SK-N-SH treated with all-trans-retinoic acid at 6 μM for 48 hours (cell line): ENCODE data around the gene NAPSA.

Experiments
- ATAC-seq: fragments of 200-7000 bp; cut with Tn5 transposase; 3 replicates; pipeline ENCODE4 v1.9.1; 2020; ENCODE audit warnings: mild to moderate bottlenecking, moderate library complexity
- ARNTL ChIP-seq: fragments of 450-650 bp; formaldehyde crosslinking; IDR thresholded peaks from 2 replicates; pipeline ENCODE4 v1.5.0; 2020; ENCODE audit warnings: low read depth, mild to moderate bottlenecking, moderate library complexity, borderline replicate concordance
- BACH2 ChIP-seq: fragments of 250-450 bp; sonication (Bioruptor Pico); IDR thresholded peaks from 2 replicates; pipeline ENCODE4 v1.9.0; 2021; ENCODE audit warnings: mild to moderate bottlenecking, borderline replicate concordance
- CREB5 ChIP-seq: fragments of 250-450 bp; sonication (Bioruptor Pico); IDR thresholded peaks from 2 replicates; pipeline ENCODE4 v1.5.1; 2020; ENCODE audit warnings: low read depth, mild to moderate bottlenecking, moderate library complexity
- CSDC2 ChIP-seq: fragments of 250-450 bp; sonication (Bioruptor Pico); IDR thresholded peaks from 2 replicates; pipeline ENCODE4 v1.5.0; 2020; ENCODE audit warnings: mild to moderate bottlenecking, moderate library complexity
- ESRRG ChIP-seq: fragments of 250-450 bp; sonication (Bioruptor Pico); IDR thresholded peaks from 2 replicates; pipeline ENCODE4 v1.6.1; 2021; ENCODE audit warnings: mild to moderate bottlenecking
- GLIS3 ChIP-seq: fragments of 250-450 bp; sonication (Bioruptor Pico); IDR thresholded peaks from 2 replicates; pipeline ENCODE4 v1.5.0; 2020; ENCODE audit warnings: mild to moderate bottlenecking, moderate library complexity
- ISL1 ChIP-seq: fragments of 250-450 bp; sonication (Bioruptor Pico); IDR thresholded peaks from 2 replicates; pipeline ENCODE4 v2.1.2; 2022; ENCODE audit warnings: mild to moderate bottlenecking, moderate library complexity
- OSR1 ChIP-seq: fragments of 250-450 bp; sonication (Bioruptor Pico); IDR thresholded peaks from 2 replicates; pipeline ENCODE4 v1.8.0; 2022; ENCODE audit warnings: moderate library complexity, mild to moderate bottlenecking, inconsistent platforms
- POU6F1 ChIP-seq: fragments of 250-450 bp; sonication (Bioruptor Pico); IDR thresholded peaks from 2 replicates; pipeline ENCODE4 v1.8.0; 2021; ENCODE audit warnings: low read depth, mild to moderate bottlenecking, moderate library complexity, borderline replicate concordance
- PPARA ChIP-seq: fragments of 250-450 bp; sonication (Bioruptor Pico); IDR thresholded peaks from 2 replicates; pipeline ENCODE4 v1.5.0; 2020; ENCODE audit warnings: mild to moderate bottlenecking, borderline replicate concordance
- RARB ChIP-seq: fragments of 250-450 bp; sonication (Bioruptor Pico); IDR thresholded peaks from 2 replicates; pipeline ENCODE4 v1.8.0; 2021; ENCODE audit warnings: mild to moderate bottlenecking, moderate library complexity
- SNAI2 ChIP-seq: fragments of 250-450 bp; sonication (Bioruptor Pico); IDR thresholded peaks from 2 replicates; pipeline ENCODE4 v1.5.0; 2020; ENCODE audit warnings: mild to moderate bottlenecking, moderate library complexity
- TCF4 ChIP-seq: fragments of 250-450 bp; sonication (Bioruptor Pico); IDR thresholded peaks from 2 replicates; pipeline ENCODE4 v1.8.0; 2021; ENCODE audit warnings: mild to moderate bottlenecking, moderate library complexity, borderline replicate concordance
- TOX ChIP-seq: fragments of 250-450 bp; sonication (Bioruptor Pico); IDR thresholded peaks from 2 replicates; pipeline ENCODE4 v1.8.0; 2021; ENCODE audit warnings: mild to moderate bottlenecking, moderate library complexity, borderline replicate concordance
- TSHZ2 ChIP-seq: fragments of 250-450 bp; sonication (Bioruptor Pico); IDR thresholded peaks from 2 replicates; pipeline ENCODE4 v1.5.0; 2020; ENCODE audit warnings: mild to moderate bottlenecking, moderate library complexity
- ZC3H10 ChIP-seq: fragments of 250-450 bp; sonication (Bioruptor Pico); IDR thresholded peaks from 2 replicates; pipeline ENCODE4 v1.5.1; 2021; ENCODE audit warnings: mild to moderate bottlenecking, moderate library complexity
- ZFP3 ChIP-seq: fragments of 250-450 bp; sonication (Bioruptor Pico); IDR thresholded peaks from 2 replicates; pipeline ENCODE4 v1.5.0; 2020; ENCODE audit warnings: mild to moderate bottlenecking, moderate library complexity
- ZFP30 ChIP-seq: fragments of 450-650 bp; formaldehyde crosslinking; IDR thresholded peaks from 2 replicates; pipeline ENCODE4 v1.5.0; 2022; ENCODE audit warnings: mild to moderate bottlenecking, moderate library complexity
- ZNF565 ChIP-seq: fragments of 450-650 bp; formaldehyde crosslinking; conservative IDR thresholded peaks from 2 replicates; pipeline ENCODE4 v1.5.0; 2020; ENCODE audit warnings: low read depth, mild to moderate bottlenecking, moderate library complexity
- ZNF70 ChIP-seq: fragments of 450-650 bp; formaldehyde crosslinking; IDR thresholded peaks from 2 replicates; pipeline ENCODE4 v1.5.0; 2020; ENCODE audit warnings: mild to moderate bottlenecking, moderate library complexity
- ZNF8 ChIP-seq: fragments of 450-650 bp; formaldehyde crosslinking; IDR thresholded peaks from 2 replicates; pipeline ENCODE4 v1.5.0; 2020; ENCODE audit warnings: mild to moderate bottlenecking, moderate library complexity
- TF ChIP-seq, protein P1 (sequence below): fragments of 250-450 bp; sonication (Bioruptor Pico); IDR thresholded peaks from 2 replicates; pipeline ENCODE4 v1.5.1; 2021; ENCODE audit warnings: mild to moderate bottlenecking, moderate library complexity

The NAPSA gene

GRCh38 chr19:50378169-50378862, 12.9 kb upstream of the NAPSA start:
- TF ChIP-seq ZFP30 (CRISPR knock-in tag) (no peak), ZNF565 (CRISPR knock-in tag) (no peak), ARNTL (CRISPR knock-in tag) (no peak), POU6F1 (no peak), ISL1 (CRISPR knock-in tag) (no peak)
- TF ChIP-seq, all 23 proteins: peak for 0
- ATAC-seq = no peak

GRCh38 chr19:50377517-50377916, 12.1 kb upstream of the NAPSA start:
- ATAC-seq = no peak
- no peak for TF ChIP-seq SNAI2 (CRISPR knock-in tag)
- TF ChIP-seq ZC3H10 (CRISPR knock-in tag) = no peak
- TF ChIP-seq GLIS3 (CRISPR knock-in tag) = no peak
- no peak for TF ChIP-seq CREB5 (CRISPR knock-in tag)
- no peak for TF ChIP-seq TSHZ2 (CRISPR knock-in tag)
- no peak for TF ChIP-seq TCF4 (CRISPR knock-in tag)
- TF ChIP-seq ZNF70 (CRISPR knock-in tag) = no peak
- TF ChIP-seq ZNF565 (CRISPR knock-in tag) = no peak
- TF ChIP-seq ZFP3 (CRISPR knock-in tag) = no peak
- TF ChIP-seq BACH2 (CRISPR knock-in tag) = no peak
- no peak for TF ChIP-seq ESRRG

DNA sequence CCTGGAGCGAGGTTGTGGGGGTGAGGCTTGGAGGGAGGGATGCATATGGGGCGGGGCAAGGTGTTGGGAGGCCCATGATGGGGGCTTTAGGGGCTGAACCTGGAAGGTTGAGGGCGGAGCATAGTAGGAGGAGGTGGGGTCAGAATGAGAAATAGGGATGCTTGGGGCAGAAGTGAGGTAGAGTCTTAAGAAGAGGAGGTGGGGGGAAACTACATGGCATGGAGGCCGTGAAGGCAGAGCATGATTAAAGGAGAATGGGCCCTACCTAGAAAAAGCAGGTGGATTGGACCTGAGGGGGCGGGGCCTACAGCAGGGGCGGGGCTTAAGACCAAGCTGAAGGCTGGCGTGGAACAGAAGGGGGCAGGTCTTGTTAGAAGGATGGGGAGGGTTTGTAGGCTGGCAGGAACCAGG, 11.6 kb upstream of the NAPSA start:
- peak; percentile 34 for ATAC-seq
- TF ChIP-seq RARB (CRISPR knock-in tag) (no peak), GLIS3 (CRISPR knock-in tag) (no peak), CSDC2 (CRISPR knock-in tag) (no peak), ZNF565 (CRISPR knock-in tag) (no peak), OSR1 (CRISPR knock-in tag) (no peak), PPARA (CRISPR knock-in tag) (no peak), BACH2 (CRISPR knock-in tag) (no peak), TSHZ2 (CRISPR knock-in tag) (no peak), ZFP30 (CRISPR knock-in tag) (no peak), ISL1 (CRISPR knock-in tag) (no peak), ZFP3 (CRISPR knock-in tag) (no peak), ARNTL (CRISPR knock-in tag) (no peak), CREB5 (CRISPR knock-in tag) (no peak), ZNF70 (CRISPR knock-in tag) (no peak), ZC3H10 (CRISPR knock-in tag) (no peak), ZNF8 (CRISPR knock-in tag) (no peak), TOX (no peak)
- TF ChIP-seq, protein P1, sequence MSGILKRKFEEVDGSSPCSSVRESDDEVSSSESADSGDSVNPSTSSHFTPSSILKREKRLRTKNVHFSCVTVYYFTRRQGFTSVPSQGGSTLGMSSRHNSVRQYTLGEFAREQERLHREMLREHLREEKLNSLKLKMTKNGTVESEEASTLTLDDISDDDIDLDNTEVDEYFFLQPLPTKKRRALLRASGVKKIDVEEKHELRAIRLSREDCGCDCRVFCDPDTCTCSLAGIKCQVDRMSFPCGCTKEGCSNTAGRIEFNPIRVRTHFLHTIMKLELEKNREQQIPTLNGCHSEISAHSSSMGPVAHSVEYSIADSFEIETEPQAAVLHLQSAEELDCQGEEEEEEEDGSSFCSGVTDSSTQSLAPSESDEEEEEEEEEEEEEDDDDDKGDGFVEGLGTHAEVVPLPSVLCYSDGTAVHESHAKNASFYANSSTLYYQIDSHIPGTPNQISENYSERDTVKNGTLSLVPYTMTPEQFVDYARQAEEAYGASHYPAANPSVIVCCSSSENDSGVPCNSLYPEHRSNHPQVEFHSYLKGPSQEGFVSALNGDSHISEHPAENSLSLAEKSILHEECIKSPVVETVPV (CRISPR knock-in tag) = no peak
